ENCODE measurements around the gene NUP160. TPM values are rescaled to one million over a fixed set of nuclear protein-coding genes. Genes with fewer than 3 reads are reported as not detected.
"Not testable (repeated sequence)": the region's sequence is repeated elsewhere in the genome, so short reads cannot be mapped to it uniquely, and the experiment has no call there.

Gene NUP160
- total RNA-seq, 1 experiment from 2014 or later: 46.3 TPM

DNA sequence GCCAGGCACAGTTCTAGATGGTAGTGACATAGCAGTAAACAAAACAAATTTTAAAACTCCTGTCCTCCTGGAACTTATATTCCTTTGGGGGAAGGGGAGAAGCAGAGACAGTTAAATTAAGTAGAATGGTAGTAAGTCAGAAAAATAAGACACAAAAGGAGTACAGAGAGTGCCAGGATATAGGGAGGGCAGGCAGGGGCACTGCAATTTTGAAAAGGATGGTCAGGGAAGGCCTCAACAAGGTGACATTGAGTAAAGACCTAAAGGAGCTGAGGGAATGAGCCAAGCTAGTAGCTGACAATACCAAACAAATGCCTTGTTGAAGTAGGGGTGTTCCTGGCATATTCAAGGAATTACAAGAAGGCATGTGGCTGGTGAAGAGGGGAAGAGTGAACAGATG is 10.2 kb downstream of the NUP160 start:
- CTCF ChIA-PET: interaction anchor here (1.0 kb wide), 1 partner anchor 16 kb away, joined by 3 read pairs; no protein-coding TSS in a partner anchor
- no peak for DNase-seq (ENCODE audit: low read depth, low spot score)
- Histone ChIP-seq H3K4me1 (ENCODE audit: control insufficient read depth, insufficient read depth, low read length) (no peaks in the 10 kb centered on the region), H3K27me3 (ENCODE audit: control insufficient read depth, insufficient read depth, low read length) (no peaks in the 10 kb centered on the region), H3K27ac (ENCODE audit: low read length) (no peak overlapping the region), H3K9me3 (ENCODE audit: control insufficient read depth, insufficient read depth, low read depth, low read length) (no peaks in the 10 kb centered on the region), H3K36me3 (ENCODE audit: control insufficient read depth, insufficient read depth, low read length) (peaks cover 60% of the 10 kb centered on the region), H3K4me3 (ENCODE audit: low read depth in 2 of 2, low read length in 2 of 2) (no peak overlapping the region)
- TF ChIP-seq POLR2AphosphoS5 (IDR thresholded peaks at IDR 0.05; ENCODE audit: low read depth, low read length) (no peak), TCF7L2 (IDR thresholded peaks at IDR 0.05; ENCODE audit: low read depth, low read length) (no peak), SIN3A (IDR thresholded peaks at IDR 0.05; ENCODE audit: borderline replicate concordance, insufficient read depth, low read depth, low read length) (no peak)
- TF ChIP-seq, protein P1, sequence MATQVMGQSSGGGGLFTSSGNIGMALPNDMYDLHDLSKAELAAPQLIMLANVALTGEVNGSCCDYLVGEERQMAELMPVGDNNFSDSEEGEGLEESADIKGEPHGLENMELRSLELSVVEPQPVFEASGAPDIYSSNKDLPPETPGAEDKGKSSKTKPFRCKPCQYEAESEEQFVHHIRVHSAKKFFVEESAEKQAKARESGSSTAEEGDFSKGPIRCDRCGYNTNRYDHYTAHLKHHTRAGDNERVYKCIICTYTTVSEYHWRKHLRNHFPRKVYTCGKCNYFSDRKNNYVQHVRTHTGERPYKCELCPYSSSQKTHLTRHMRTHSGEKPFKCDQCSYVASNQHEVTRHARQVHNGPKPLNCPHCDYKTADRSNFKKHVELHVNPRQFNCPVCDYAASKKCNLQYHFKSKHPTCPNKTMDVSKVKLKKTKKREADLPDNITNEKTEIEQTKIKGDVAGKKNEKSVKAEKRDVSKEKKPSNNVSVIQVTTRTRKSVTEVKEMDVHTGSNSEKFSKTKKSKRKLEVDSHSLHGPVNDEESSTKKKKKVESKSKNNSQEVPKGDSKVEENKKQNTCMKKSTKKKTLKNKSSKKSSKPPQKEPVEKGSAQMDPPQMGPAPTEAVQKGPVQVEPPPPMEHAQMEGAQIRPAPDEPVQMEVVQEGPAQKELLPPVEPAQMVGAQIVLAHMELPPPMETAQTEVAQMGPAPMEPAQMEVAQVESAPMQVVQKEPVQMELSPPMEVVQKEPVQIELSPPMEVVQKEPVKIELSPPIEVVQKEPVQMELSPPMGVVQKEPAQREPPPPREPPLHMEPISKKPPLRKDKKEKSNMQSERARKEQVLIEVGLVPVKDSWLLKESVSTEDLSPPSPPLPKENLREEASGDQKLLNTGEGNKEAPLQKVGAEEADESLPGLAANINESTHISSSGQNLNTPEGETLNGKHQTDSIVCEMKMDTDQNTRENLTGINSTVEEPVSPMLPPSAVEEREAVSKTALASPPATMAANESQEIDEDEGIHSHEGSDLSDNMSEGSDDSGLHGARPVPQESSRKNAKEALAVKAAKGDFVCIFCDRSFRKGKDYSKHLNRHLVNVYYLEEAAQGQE (IDR thresholded peaks at IDR 0.05; ENCODE audit: insufficient read depth in 1 of 2, low read depth in 2 of 2, low read length in 1 of 2): no peak
- TF ChIP-seq, protein P2, sequence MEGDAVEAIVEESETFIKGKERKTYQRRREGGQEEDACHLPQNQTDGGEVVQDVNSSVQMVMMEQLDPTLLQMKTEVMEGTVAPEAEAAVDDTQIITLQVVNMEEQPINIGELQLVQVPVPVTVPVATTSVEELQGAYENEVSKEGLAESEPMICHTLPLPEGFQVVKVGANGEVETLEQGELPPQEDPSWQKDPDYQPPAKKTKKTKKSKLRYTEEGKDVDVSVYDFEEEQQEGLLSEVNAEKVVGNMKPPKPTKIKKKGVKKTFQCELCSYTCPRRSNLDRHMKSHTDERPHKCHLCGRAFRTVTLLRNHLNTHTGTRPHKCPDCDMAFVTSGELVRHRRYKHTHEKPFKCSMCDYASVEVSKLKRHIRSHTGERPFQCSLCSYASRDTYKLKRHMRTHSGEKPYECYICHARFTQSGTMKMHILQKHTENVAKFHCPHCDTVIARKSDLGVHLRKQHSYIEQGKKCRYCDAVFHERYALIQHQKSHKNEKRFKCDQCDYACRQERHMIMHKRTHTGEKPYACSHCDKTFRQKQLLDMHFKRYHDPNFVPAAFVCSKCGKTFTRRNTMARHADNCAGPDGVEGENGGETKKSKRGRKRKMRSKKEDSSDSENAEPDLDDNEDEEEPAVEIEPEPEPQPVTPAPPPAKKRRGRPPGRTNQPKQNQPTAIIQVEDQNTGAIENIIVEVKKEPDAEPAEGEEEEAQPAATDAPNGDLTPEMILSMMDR (IDR thresholded peaks at IDR 0.05): no peak
- POLR2A ChIA-PET: no interaction called here
- intact Hi-C loops (cut with micrococcal nuclease; ENCODE audit: unreplicated experiment) (no loop called here), in situ Hi-C loops (cut with HindIII; ENCODE audit: low pct_unique_long_range_greater_than_20kb, low sequenced_read_pairs) (no loop called here)
- ATAC-seq: no peak
- BruUV-seq (replicated peaks): no TSS peak

DNA sequence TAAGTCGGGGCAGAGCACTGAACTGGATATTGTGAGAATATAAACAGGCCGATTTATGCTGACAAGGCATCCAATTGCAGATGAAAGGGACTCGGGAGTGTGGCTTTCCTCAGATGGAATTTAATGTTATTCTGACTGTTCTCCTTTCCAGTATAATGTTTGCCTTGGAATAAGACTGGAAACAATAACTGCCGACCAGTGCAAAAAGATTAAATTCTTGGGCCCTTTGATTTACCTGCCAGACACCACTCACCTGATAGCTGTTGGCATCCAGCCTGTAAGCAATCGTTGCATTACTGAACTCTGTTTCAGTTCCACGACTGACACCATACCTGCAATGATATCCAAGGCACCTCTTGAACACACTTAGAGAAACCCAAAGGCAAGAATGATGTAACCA is 10.9 kb downstream of the NUP160 start:
- TF ChIP-seq SIN3A (IDR thresholded peaks at IDR 0.05; ENCODE audit: borderline replicate concordance, insufficient read depth, low read depth, low read length): no peak
- TF ChIP-seq POLR2AphosphoS5 (IDR thresholded peaks at IDR 0.05; ENCODE audit: low read depth, low read length): no peak
- TF ChIP-seq, protein P1 (IDR thresholded peaks at IDR 0.05; ENCODE audit: insufficient read depth in 1 of 2, low read depth in 2 of 2, low read length in 1 of 2): no peak
- TF ChIP-seq, protein P2 (IDR thresholded peaks at IDR 0.05): no peak
- TF ChIP-seq TCF7L2 (IDR thresholded peaks at IDR 0.05; ENCODE audit: low read depth, low read length): no peak
- in situ Hi-C loops (cut with HindIII; ENCODE audit: low pct_unique_long_range_greater_than_20kb, low sequenced_read_pairs) (no loop called here), intact Hi-C loops (cut with micrococcal nuclease; ENCODE audit: unreplicated experiment) (no loop called here)
- ATAC-seq (no peak), DNase-seq (ENCODE audit: low read depth, low spot score) (no peak)
- POLR2A ChIA-PET: no interaction called here
- Histone ChIP-seq H3K9me3 (ENCODE audit: control insufficient read depth, insufficient read depth, low read depth, low read length) (no peaks in the 10 kb centered on the region), H3K27ac (ENCODE audit: low read length) (no peak overlapping the region), H3K27me3 (ENCODE audit: control insufficient read depth, insufficient read depth, low read length) (no peaks in the 10 kb centered on the region), H3K4me1 (ENCODE audit: control insufficient read depth, insufficient read depth, low read length) (no peaks in the 10 kb centered on the region), H3K36me3 (ENCODE audit: control insufficient read depth, insufficient read depth, low read length) (peaks cover 62% of the 10 kb centered on the region), H3K4me3 (ENCODE audit: low read depth in 2 of 2, low read length in 2 of 2) (no peak overlapping the region)
- CTCF ChIA-PET: no interaction called here
- no TSS peak for BruUV-seq (replicated peaks)

DNA sequence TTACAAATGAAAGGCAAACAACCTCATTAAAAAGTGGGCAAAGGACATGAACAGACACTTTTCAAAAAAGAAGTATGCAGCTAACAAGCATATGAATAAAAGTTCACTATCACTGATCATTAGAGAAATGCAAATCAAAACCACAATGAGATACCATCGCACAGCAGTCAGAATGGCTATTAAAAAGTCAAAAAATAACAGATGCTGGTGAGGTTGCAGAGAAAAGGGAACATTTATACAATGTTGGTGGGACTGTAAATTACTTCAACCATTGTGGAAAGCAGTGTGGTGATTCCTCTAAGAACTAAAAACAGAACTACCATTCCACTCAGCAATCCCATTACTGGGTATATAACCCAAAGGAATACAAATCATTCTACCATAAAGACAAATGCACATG is 18.1 kb downstream of the NUP160 start:
- BruUV-seq (replicated peaks); H3K4me3 ChIP-seq (ENCODE audit: low read depth in 2 of 2, low read length in 2 of 2); H3K4me1 ChIP-seq (ENCODE audit: control insufficient read depth, insufficient read depth, low read length); intact Hi-C loops (cut with micrococcal nuclease; ENCODE audit: unreplicated experiment); H3K27me3 ChIP-seq (ENCODE audit: control insufficient read depth, insufficient read depth, low read length); CTCF ChIA-PET; H3K27ac ChIP-seq (ENCODE audit: low read length); ATAC-seq; in situ Hi-C loops (cut with HindIII; ENCODE audit: low pct_unique_long_range_greater_than_20kb, low sequenced_read_pairs); H3K9me3 ChIP-seq (ENCODE audit: control insufficient read depth, insufficient read depth, low read depth, low read length); POLR2A ChIA-PET; DNase-seq (ENCODE audit: low read depth, low spot score): not testable (repeated sequence)
- peaks cover 21% of the 10 kb centered on the region for H3K36me3 ChIP-seq (ENCODE audit: control insufficient read depth, insufficient read depth, low read length)

Data from Panc1 (cell line).